ENCODE measurements around the gene APOL6. TPM values are rescaled to one million over a fixed set of nuclear protein-coding genes. Genes with fewer than 3 reads are reported as not detected.

Gene APOL6
- total and polyA plus RNA-seq, 2 of the 13 experiments (the other 11 are each of a cell fraction or from before 2014, with no cell fraction given) = 5.2 to 7.5 TPM

- TF ChIP-seq PRDM10 (CRISPR knock-in tag; IDR thresholded peaks at IDR 0.05; ENCODE audit: low read depth) = no peak
- no peak for TF ChIP-seq RFXAP (CRISPR knock-in tag; IDR thresholded peaks at IDR 0.05; ENCODE audit: borderline replicate concordance)
- no peak for TF ChIP-seq TP53 (CRISPR knock-in tag; conservative IDR thresholded peaks at IDR 0.05)
- no peak for TF ChIP-seq ZNF557 (CRISPR knock-in tag; IDR thresholded peaks at IDR 0.05)
- no peak for TF ChIP-seq AGO1 (IDR thresholded peaks at IDR 0.05; ENCODE audit: low read depth, low read length, poor library complexity, severe bottlenecking)
- no peak for TF ChIP-seq ZNF180 (CRISPR knock-in tag; IDR thresholded peaks at IDR 0.05; ENCODE audit: borderline replicate concordance, low read depth)
- no peak for TF ChIP-seq SIN3A (IDR thresholded peaks at IDR 0.05; ENCODE audit: borderline replicate concordance, low read depth, low read length)
- TF ChIP-seq ZNF354B (CRISPR knock-in tag; IDR thresholded peaks at IDR 0.05) = no peak
- no peak for TF ChIP-seq GPBP1L1 (CRISPR knock-in tag; IDR thresholded peaks at IDR 0.05)
- no peak for TF ChIP-seq ZNF619 (CRISPR knock-in tag; IDR thresholded peaks at IDR 0.05)
- TF ChIP-seq RELA (CRISPR knock-in tag; IDR thresholded peaks at IDR 0.05) = no peak
- TF ChIP-seq ZNF589 (CRISPR knock-in tag; conservative IDR thresholded peaks at IDR 0.05) = no peak
- TF ChIP-seq RARA (CRISPR knock-in tag; IDR thresholded peaks at IDR 0.05) = peak; percentile 54
- no peak for TF ChIP-seq ZNF296 (CRISPR knock-in tag; conservative IDR thresholded peaks at IDR 0.05)
- peak; percentile 31; the same call in 1 of the 2 replicates for TF ChIP-seq THAP9 (CRISPR knock-in tag; IDR thresholded peaks at IDR 0.05; ENCODE audit: borderline replicate concordance)
- TF ChIP-seq ZNF639 (CRISPR knock-in tag; conservative IDR thresholded peaks at IDR 0.05) = no peak
Observed at GRCh38 chr22:35642305-35642741, 5.9 kb upstream of the APOL6 start (continued).
